Measurements from ENCODE around the gene C19orf67.

The C19orf67 gene

GRCh38 chr19:14059652-14060155 is 25.9 kb downstream of the C19orf67 start:
- TF ChIP-seq FOXP2 (optimal IDR thresholded peaks at IDR 0.05; ENCODE audit: borderline replicate concordance, extremely low read depth, extremely low read length, insufficient read depth), result no peak
- TF ChIP-seq TAF1 (IDR thresholded peaks at IDR 0.05; ENCODE audit: borderline replicate concordance, insufficient read depth, low read length), result no peak
- no peak for TF ChIP-seq POLR2AphosphoS5 (IDR thresholded peaks at IDR 0.05; ENCODE audit: low read depth, low read length)
- TF ChIP-seq, protein P1, sequence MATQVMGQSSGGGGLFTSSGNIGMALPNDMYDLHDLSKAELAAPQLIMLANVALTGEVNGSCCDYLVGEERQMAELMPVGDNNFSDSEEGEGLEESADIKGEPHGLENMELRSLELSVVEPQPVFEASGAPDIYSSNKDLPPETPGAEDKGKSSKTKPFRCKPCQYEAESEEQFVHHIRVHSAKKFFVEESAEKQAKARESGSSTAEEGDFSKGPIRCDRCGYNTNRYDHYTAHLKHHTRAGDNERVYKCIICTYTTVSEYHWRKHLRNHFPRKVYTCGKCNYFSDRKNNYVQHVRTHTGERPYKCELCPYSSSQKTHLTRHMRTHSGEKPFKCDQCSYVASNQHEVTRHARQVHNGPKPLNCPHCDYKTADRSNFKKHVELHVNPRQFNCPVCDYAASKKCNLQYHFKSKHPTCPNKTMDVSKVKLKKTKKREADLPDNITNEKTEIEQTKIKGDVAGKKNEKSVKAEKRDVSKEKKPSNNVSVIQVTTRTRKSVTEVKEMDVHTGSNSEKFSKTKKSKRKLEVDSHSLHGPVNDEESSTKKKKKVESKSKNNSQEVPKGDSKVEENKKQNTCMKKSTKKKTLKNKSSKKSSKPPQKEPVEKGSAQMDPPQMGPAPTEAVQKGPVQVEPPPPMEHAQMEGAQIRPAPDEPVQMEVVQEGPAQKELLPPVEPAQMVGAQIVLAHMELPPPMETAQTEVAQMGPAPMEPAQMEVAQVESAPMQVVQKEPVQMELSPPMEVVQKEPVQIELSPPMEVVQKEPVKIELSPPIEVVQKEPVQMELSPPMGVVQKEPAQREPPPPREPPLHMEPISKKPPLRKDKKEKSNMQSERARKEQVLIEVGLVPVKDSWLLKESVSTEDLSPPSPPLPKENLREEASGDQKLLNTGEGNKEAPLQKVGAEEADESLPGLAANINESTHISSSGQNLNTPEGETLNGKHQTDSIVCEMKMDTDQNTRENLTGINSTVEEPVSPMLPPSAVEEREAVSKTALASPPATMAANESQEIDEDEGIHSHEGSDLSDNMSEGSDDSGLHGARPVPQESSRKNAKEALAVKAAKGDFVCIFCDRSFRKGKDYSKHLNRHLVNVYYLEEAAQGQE (IDR thresholded peaks at IDR 0.05; ENCODE audit: insufficient read depth in 1 of 2, low read depth in 2 of 2, low read length in 2 of 2), result no peak
- no peak for TF ChIP-seq SIN3A (IDR thresholded peaks at IDR 0.05; ENCODE audit: borderline replicate concordance, insufficient read depth, low read length)

DNA sequence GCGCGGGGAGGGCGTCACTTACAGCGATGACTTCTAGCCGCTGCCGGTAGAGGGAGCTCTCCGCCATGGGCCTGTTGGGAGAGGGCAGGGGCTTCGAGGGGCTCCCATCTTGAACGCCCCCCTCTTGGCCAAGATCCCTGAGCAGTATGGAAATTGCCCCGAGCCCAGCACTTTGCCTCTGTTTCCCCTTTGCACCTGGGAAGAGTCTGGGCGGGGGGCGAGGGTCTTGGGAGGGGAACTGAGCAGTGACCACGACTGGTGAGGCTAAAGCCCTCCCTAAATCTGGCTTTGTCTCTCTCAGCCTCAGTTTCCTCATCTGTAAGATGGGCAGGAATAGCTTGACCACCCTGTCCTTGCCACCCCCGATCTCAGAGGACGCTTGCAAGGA is 26.5 kb downstream of the C19orf67 start:
- no peak for TF ChIP-seq SIN3A (IDR thresholded peaks at IDR 0.05; ENCODE audit: borderline replicate concordance, insufficient read depth, low read length)
- TF ChIP-seq, protein P1 (IDR thresholded peaks at IDR 0.05; ENCODE audit: insufficient read depth in 1 of 2, low read depth in 2 of 2, low read length in 2 of 2), result no peak
- TF ChIP-seq TAF1 (IDR thresholded peaks at IDR 0.05; ENCODE audit: borderline replicate concordance, insufficient read depth, low read length), result no peak
- TF ChIP-seq FOXP2 (optimal IDR thresholded peaks at IDR 0.05; ENCODE audit: borderline replicate concordance, extremely low read depth, extremely low read length, insufficient read depth), result no peak
- no peak for TF ChIP-seq POLR2AphosphoS5 (IDR thresholded peaks at IDR 0.05; ENCODE audit: low read depth, low read length)

GRCh38 chr19:14058182-14059092 is 27.1 kb downstream of the C19orf67 start:
- no peak for TF ChIP-seq FOXP2 (optimal IDR thresholded peaks at IDR 0.05; ENCODE audit: borderline replicate concordance, extremely low read depth, extremely low read length, insufficient read depth)
- TF ChIP-seq, protein P1 (IDR thresholded peaks at IDR 0.05; ENCODE audit: insufficient read depth in 1 of 2, low read depth in 2 of 2, low read length in 2 of 2), result no peak

DNA sequence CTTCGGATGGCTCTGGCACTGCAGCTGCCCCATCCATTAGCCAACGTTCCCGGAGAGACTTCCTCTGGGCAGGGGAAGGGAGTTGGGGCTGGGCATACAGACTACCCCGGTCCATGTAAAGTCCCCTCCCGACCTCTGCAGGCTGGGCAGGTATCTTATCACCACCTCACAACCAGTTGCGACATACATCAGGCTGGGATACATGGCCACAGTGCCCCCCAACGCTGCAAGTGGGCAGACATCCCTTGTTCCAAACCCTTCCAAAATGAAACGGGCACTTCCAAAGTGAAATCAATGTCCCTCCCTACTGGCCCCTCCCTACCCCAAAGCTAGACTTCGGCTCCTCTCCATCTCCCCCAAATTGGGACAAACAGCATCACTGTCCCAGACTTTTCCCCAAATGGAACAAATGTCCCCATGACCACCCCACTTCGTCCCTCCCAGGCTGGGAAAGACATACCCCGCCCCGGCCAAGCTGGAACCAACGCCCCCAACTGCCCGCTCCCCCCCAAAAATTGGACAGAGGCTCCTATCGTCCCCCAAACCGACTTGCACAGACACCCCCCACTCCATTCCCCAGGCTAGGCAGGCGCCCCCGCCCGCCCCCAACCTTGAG is 28.7 kb downstream of the C19orf67 start:
- TF ChIP-seq, protein P1 (IDR thresholded peaks at IDR 0.05; ENCODE audit: insufficient read depth in 1 of 2, low read depth in 2 of 2, low read length in 2 of 2), result no peak
- TF ChIP-seq SIN3A (IDR thresholded peaks at IDR 0.05; ENCODE audit: borderline replicate concordance, insufficient read depth, low read length), result no peak
